Testis (tissue), 3 donors: Measurements from ENCODE around the gene SLC38A10. TPM values are rescaled to one million over a fixed set of nuclear protein-coding genes. Genes with fewer than 3 reads are reported as not detected.

Experiments used
- DNase-seq: peaks from one replicate; pipeline ENCODE4 v3.0.0-alpha.2; 2019
- H3K27ac ChIP-seq, 2 donors: fragments of 200-600 bp; sonication (generic); one replicate each; pipeline ENCODE4 v1.5.1; 2019
- H3K27me3 ChIP-seq: fragments of 200-600 bp; sonication (generic); one replicate; pipeline ENCODE4 v1.5.1; 2019
- H3K36me3 ChIP-seq: fragments of 200-600 bp; sonication (generic); one replicate; pipeline ENCODE4 v1.5.1; 2017; ENCODE audit warnings: low read depth; ENCODE audit errors: missing control alignments
- H3K4me1 ChIP-seq: fragments of 200-600 bp; sonication (generic); one replicate; pipeline ENCODE4 v1.5.1; 2019
- H3K4me3 ChIP-seq, 2 donors: fragments of 200-600 bp; sonication (generic); one replicate each; pipeline ENCODE4 v1.5.1; 2017 to 2019
- H3K9me3 ChIP-seq: fragments of 200-600 bp; sonication (generic); one replicate; pipeline ENCODE4 v1.5.1; 2017
- CTCF ChIP-seq, 3 experiments: fragments of 450-650 bp in 2 of 3; fragments of 200-600 bp in 1 of 3; sonication (generic) in 1 of 3; IDR thresholded peaks; one replicate each; pipeline ENCODE4 v1.5.1; 2016 to 2019; ENCODE audit warnings: antibody characterized with exemption in 3 of 3, mild to moderate bottlenecking in 2 of 3, moderate library complexity in 1 of 3
- POLR2A ChIP-seq: fragments of 450-650 bp; IDR thresholded peaks from one replicate; pipeline ENCODE4 v1.6.1; 2017; ENCODE audit warnings: antibody characterized with exemption, mild to moderate bottlenecking, moderate library complexity
- WGBS, 2 donors: methylation state at CpG; one replicate each; pipeline ENCODE4 v1.1.5; 2018; 5-methylcytosine and 5-hydroxymethylcytosine counted together
- intact Hi-C: fragments of 100-400 bp; cut with DNase I; formaldehyde crosslinking; loops from one replicate; pipeline ENCODE4 v1.15.1; 2023; ENCODE audit warnings: low total_unique reads
- polyA plus RNA-seq: library from polyadenylated mRNA; stranded (reverse); fragments of 350-450 nt; fragmentation: Illumina TruSeq; extraction: RNeasy Lipid Tissue Mini Kit (QIAGEN cat#74804); gene quantifications from one replicate; pipeline ENCODE4 v1.2.3, GENCODE V29; 2014; ENCODE audit warnings: low read depth, low replicate concordance; ENCODE audit not compliant: insufficient read depth
- total RNA-seq, 2 donors: library from RNA; depleted of rRNA; stranded (reverse); fragments of >200 nt; gene quantifications; one replicate each; pipeline ENCODE4 v1.2.3, GENCODE V29; 2016

SLC38A10 gene
- total and polyA plus RNA-seq, 3 donors from 2014 or later = 77.1 to 150 (median 131) TPM

GRCh38 chr17:81245665-81246342 lies 49.3 kb downstream of the SLC38A10 start:
- Histone ChIP-seq H3K4me3 (no peak overlapping the region), H3K4me1 (no peaks in the 10 kb centered on the region), H3K27me3 (no peaks in the 10 kb centered on the region), H3K27ac (no peak overlapping the region), H3K9me3 (no peaks in the 10 kb centered on the region), H3K36me3 (no peaks in the 10 kb centered on the region)
- no peak for DNase-seq
- 73 to 86% methylated on average over 30 to 37 of the region's 37 CpGs for WGBS, 2 donors
- TF ChIP-seq CTCF (IDR thresholded peaks at IDR 0.05) (no peak), POLR2A (no peak)
- intact Hi-C loops = no loop called here

GRCh38 chr17:81245024-81245664 lies 50.0 kb downstream of the SLC38A10 start:
- WGBS, 2 donors = 82 to 88% methylated on average over 22 to 25 of the region's 25 CpGs
- DNase-seq = no peak
- Histone ChIP-seq H3K4me1 (peaks cover 5% of the 10 kb centered on the region), H3K9me3 (no peaks in the 10 kb centered on the region), H3K36me3 (no peaks in the 10 kb centered on the region), H3K27ac (no peak overlapping the region), H3K27me3 (no peaks in the 10 kb centered on the region), H3K4me3 (no peak overlapping the region)
- intact Hi-C loops = no loop called here
- TF ChIP-seq POLR2A (no peak), CTCF (IDR thresholded peaks at IDR 0.05) (no peak)

GRCh38 chr17:81244358-81245023 lies 50.6 kb downstream of the SLC38A10 start:
- Histone ChIP-seq H3K27me3 (no peaks in the 10 kb centered on the region), H3K36me3 (no peaks in the 10 kb centered on the region), H3K27ac (no peak overlapping the region), H3K9me3 (no peaks in the 10 kb centered on the region), H3K4me3 (no peak overlapping the region), H3K4me1 (peaks cover 11% of the 10 kb centered on the region)
- TF ChIP-seq CTCF (IDR thresholded peaks at IDR 0.05) = no peak
- TF ChIP-seq POLR2A = no peak
- intact Hi-C loops = no loop called here
- DNase-seq = no peak
- WGBS, 2 donors = 82 to 83% methylated on average over 17 to 24 of the region's 24 CpGs

- H3K27me3 ChIP-seq = no peaks in the 10 kb centered on the region
- intact Hi-C loops = no loop called here
- WGBS, 2 donors = 73 to 85% methylated on average over 10 of the region's 10 CpGs
These were observed 51.8 kb downstream of the SLC38A10 start for GRCh38 chr17:81243333-81243664.

More at GRCh38 chr17:81243333-81243664, 51.8 kb downstream of the SLC38A10 start:
- no peaks in the 10 kb centered on the region for H3K9me3 ChIP-seq
- H3K4me3 ChIP-seq = no peak overlapping the region
- no peak for DNase-seq
- H3K4me1 ChIP-seq = peaks cover 12% of the 10 kb centered on the region
- H3K27ac ChIP-seq = no peak overlapping the region
- TF ChIP-seq POLR2A = no peak
- TF ChIP-seq CTCF (IDR thresholded peaks at IDR 0.05) = no peak
- H3K36me3 ChIP-seq = no peaks in the 10 kb centered on the region
